Keratinocyte (primary cell): Measurements from ENCODE around the gene CCL2. TPM values are rescaled to one million over a fixed set of nuclear protein-coding genes. Genes with fewer than 3 reads are reported as not detected.

Source experiments
- DNase-seq: peaks from one replicate; pipeline ENCODE4 v3.0.0-alpha.2; 2011; ENCODE audit warnings: low read depth, missing footprints, low spot score
- FAIRE-seq: peaks from 2 replicates; lab custom pipeline; 2011; peaks lifted over from hg19 to GRCh38; lab: Jason Lieb, UNC
- H2AFZ ChIP-seq: 2 replicates; pipeline ENCODE4 v1.6.0; 2012; ENCODE audit warnings: low read length, control low read depth, inconsistent platforms; ENCODE audit not compliant: control insufficient read depth
- H3K27ac ChIP-seq: 2 replicates; pipeline ENCODE4 v1.5.1; 2011; ENCODE audit warnings: low read length; ENCODE audit not compliant: control insufficient read depth, insufficient read depth
- H3K27me3 ChIP-seq: 3 replicates; pipeline ENCODE4 v1.6.0; 2011; ENCODE audit warnings: low read length; ENCODE audit not compliant: control insufficient read depth, insufficient read depth; ENCODE audit errors: extremely low read depth
- H3K36me3 ChIP-seq, 2 experiments: 2 replicates in 1 of 2; 3 replicates in 1 of 2; pipeline ENCODE4 v1.5.1; 2011; ENCODE audit warnings: low read length in 2 of 2, mild to moderate bottlenecking in 1 of 2; ENCODE audit not compliant: control insufficient read depth in 2 of 2, insufficient read depth in 2 of 2; ENCODE audit errors: extremely low read depth in 1 of 2
- H3K4me1 ChIP-seq: 3 replicates; pipeline ENCODE4 v1.5.1; 2011; ENCODE audit warnings: low read length; ENCODE audit not compliant: control insufficient read depth, insufficient read depth; ENCODE audit errors: extremely low read depth
- H3K4me2 ChIP-seq: 3 replicates; pipeline ENCODE4 v1.6.0; 2011; ENCODE audit warnings: low read depth, low read length; ENCODE audit not compliant: control insufficient read depth, insufficient read depth; ENCODE audit errors: extremely low read depth
- H3K4me3 ChIP-seq, 3 experiments: fragments of 200-600 bp in 1 of 3; sonication (generic) in 1 of 3; 2 replicates in 2 of 3; 3 replicates in 1 of 3; pipeline ENCODE4 v1.5.1; 2011 to 2016; ENCODE audit warnings: low read length in 3 of 3, mild to moderate bottlenecking in 3 of 3, control low read depth in 2 of 3, inconsistent platforms in 1 of 3, low read depth in 1 of 3, mixed read lengths in 1 of 3, mixed run types in 1 of 3, moderate library complexity in 1 of 3; ENCODE audit not compliant: control insufficient read depth in 2 of 3, insufficient read depth in 2 of 3; ENCODE audit errors: extremely low read depth in 1 of 3
- H3K79me2 ChIP-seq: 2 replicates; pipeline ENCODE4 v1.6.0; 2012; ENCODE audit warnings: low read length; ENCODE audit not compliant: control insufficient read depth, insufficient read depth
- H3K9ac ChIP-seq: 3 replicates; pipeline ENCODE4 v1.6.0; 2011; ENCODE audit warnings: low read length; ENCODE audit not compliant: control insufficient read depth, insufficient read depth; ENCODE audit errors: extremely low read depth
- H3K9me1 ChIP-seq: 3 replicates; pipeline ENCODE4 v1.6.0; 2011; ENCODE audit warnings: low read length; ENCODE audit not compliant: control insufficient read depth, insufficient read depth; ENCODE audit errors: extremely low read depth
- H3K9me3 ChIP-seq: 2 replicates; pipeline ENCODE4 v1.5.1; 2012; ENCODE audit warnings: low read depth, low read length; ENCODE audit not compliant: control insufficient read depth
- H4K20me1 ChIP-seq: 3 replicates; pipeline ENCODE4 v1.6.0; 2011; ENCODE audit warnings: low read length; ENCODE audit not compliant: control insufficient read depth, insufficient read depth; ENCODE audit errors: extremely low read depth
- EZH2 ChIP-seq: IDR thresholded peaks from one replicate; pipeline ENCODE4 v1.6.1; 2012; ENCODE audit warnings: inconsistent platforms, mild to moderate bottlenecking, low read length, moderate library complexity
- dilution Hi-C: fragments of 300-500 bp; cut with MboI; formaldehyde crosslinking; loops from one replicate; pipeline ENCODE4 v1.7.0; 2020; ENCODE audit warnings: low sequenced_read_pairs; ENCODE audit not compliant: extremely low pct_ligation_motif_present
- polyA plus RNA-seq, 5 experiments: library from polyadenylated mRNA; depleted of rRNA in 3 of 5; stranded (reverse) in 3 of 5; stranded (forward) in 1 of 5; unstranded in 1 of 5; fragments of >200 nt; gene quantifications; 1 replicate in 1 of 5; 2 replicates in 3 of 5; 3 replicates in 1 of 5; pipeline versions ENCODE4 v1.2.1 to v1.2.3, GENCODE V29; 2011 to 2012; ENCODE audit warnings: missing spikeins in 2 of 5, low read depth in 1 of 5, low replicate concordance in 1 of 5
- TF ChIP-seq, protein P1 (sequence below), 3 experiments: IDR thresholded peaks in 1 of 3; conservative IDR thresholded peaks in 1 of 3; optimal IDR thresholded peaks in 1 of 3; 2 replicates in 2 of 3; 3 replicates in 1 of 3; pipeline versions ENCODE3 to v1.5.1; 2011; ENCODE audit warnings: low read length in 3 of 3, mild to moderate bottlenecking in 3 of 3, moderate library complexity in 2 of 3, control low read depth in 1 of 3, inconsistent platforms in 1 of 3; ENCODE audit not compliant: insufficient read depth in 2 of 3; ENCODE audit errors: extremely low read depth in 1 of 3

The CCL2 gene
- polyA plus RNA-seq, 1 donor (not counting 4 experiments of a cell fraction or from before 2014, with no cell fraction given), result 0.24 TPM

DNA sequence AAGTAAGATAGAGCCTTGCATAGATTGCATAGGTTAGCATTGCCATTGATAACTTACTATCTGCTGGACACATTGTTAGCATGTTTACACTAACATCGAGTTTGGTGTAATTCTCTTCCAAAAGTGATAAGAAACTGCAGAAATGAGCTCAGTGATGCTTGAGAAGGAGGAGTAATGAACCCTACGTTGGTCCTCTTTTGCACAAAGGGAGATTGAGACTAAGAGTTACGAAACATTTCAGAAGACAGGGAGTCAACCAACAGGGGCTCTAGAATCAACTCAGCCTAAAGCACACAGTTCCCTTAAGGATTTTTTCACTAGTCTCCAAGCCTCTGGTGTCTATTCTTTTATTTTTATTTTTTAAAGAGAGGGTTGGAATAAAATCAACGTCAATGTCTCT, 21.7 kb downstream of the CCL2 start:
- Histone ChIP-seq H3K9me1 (no peaks in the 10 kb centered on the region), H3K9me3 (no peaks in the 10 kb centered on the region), H3K9ac (no peak overlapping the region), H3K4me3 (no peak overlapping the region), H3K36me3 (no peaks in the 10 kb centered on the region), H3K27ac (no peak overlapping the region), H3K4me2 (no peak overlapping the region), H2AFZ (no peak overlapping the region), H3K79me2 (no peaks in the 10 kb centered on the region), H3K4me1 (peaks cover 2% of the 10 kb centered on the region), H4K20me1 (no peaks in the 10 kb centered on the region), H3K27me3 (peaks cover 4% of the 10 kb centered on the region)
- no peak for DNase-seq
- dilution Hi-C loops, result no loop called here
- no peak for FAIRE-seq
- TF ChIP-seq, protein P1, sequence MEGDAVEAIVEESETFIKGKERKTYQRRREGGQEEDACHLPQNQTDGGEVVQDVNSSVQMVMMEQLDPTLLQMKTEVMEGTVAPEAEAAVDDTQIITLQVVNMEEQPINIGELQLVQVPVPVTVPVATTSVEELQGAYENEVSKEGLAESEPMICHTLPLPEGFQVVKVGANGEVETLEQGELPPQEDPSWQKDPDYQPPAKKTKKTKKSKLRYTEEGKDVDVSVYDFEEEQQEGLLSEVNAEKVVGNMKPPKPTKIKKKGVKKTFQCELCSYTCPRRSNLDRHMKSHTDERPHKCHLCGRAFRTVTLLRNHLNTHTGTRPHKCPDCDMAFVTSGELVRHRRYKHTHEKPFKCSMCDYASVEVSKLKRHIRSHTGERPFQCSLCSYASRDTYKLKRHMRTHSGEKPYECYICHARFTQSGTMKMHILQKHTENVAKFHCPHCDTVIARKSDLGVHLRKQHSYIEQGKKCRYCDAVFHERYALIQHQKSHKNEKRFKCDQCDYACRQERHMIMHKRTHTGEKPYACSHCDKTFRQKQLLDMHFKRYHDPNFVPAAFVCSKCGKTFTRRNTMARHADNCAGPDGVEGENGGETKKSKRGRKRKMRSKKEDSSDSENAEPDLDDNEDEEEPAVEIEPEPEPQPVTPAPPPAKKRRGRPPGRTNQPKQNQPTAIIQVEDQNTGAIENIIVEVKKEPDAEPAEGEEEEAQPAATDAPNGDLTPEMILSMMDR (optimal IDR thresholded peaks at IDR 0.05 in 1 of 3, IDR thresholded peaks at IDR 0.05 in 1 of 3, conservative IDR thresholded peaks at IDR 0.05 in 1 of 3; ENCODE audit: extremely low read depth in 1 of 3, insufficient read depth in 2 of 3, low read length in 3 of 3), result no peak
- TF ChIP-seq EZH2, result no peak

DNA sequence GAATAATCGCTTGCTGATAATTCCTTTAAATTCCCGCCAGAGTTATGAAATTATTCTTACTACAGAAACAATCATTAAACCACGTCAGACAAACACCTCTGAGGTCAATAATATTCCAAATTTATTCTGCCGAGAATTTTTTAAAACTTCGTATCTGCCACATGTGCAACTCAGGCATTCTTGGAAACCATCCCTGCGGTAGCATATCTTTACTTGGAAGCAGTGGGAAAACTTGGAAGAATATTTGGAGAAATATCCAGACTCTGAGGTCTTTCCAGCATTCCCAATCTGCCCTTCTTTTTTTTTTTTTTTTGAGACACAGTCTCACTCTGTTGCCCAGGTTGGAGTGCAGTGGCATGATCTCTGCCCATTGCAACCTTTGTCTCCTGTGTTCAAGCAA, 28.5 kb downstream of the CCL2 start:
- H3K4me3 ChIP-seq, result no peak overlapping the region
- H2AFZ ChIP-seq, result no peak overlapping the region
- H4K20me1 ChIP-seq, result no peaks in the 10 kb centered on the region
- no peaks in the 10 kb centered on the region for H3K4me1 ChIP-seq
- DNase-seq (no peak), FAIRE-seq (no peak)
- H3K9ac ChIP-seq, result no peak overlapping the region
- H3K79me2 ChIP-seq, result no peaks in the 10 kb centered on the region
- TF ChIP-seq EZH2, result no peak
- TF ChIP-seq, protein P1 (optimal IDR thresholded peaks at IDR 0.05 in 1 of 3, IDR thresholded peaks at IDR 0.05 in 1 of 3, conservative IDR thresholded peaks at IDR 0.05 in 1 of 3; ENCODE audit: extremely low read depth in 1 of 3, insufficient read depth in 2 of 3, low read length in 3 of 3), result no peak
- peaks cover 9% of the 10 kb centered on the region for H3K27me3 ChIP-seq
- H3K9me3 ChIP-seq, result no peaks in the 10 kb centered on the region
- H3K4me2 ChIP-seq, result no peak overlapping the region
- no peaks in the 10 kb centered on the region for H3K36me3 ChIP-seq
- H3K27ac ChIP-seq, result no peak overlapping the region
- no peaks in the 10 kb centered on the region for H3K9me1 ChIP-seq
- dilution Hi-C loops, result no loop called here
